ENCODE data around the gene VAMP1.

DNA sequence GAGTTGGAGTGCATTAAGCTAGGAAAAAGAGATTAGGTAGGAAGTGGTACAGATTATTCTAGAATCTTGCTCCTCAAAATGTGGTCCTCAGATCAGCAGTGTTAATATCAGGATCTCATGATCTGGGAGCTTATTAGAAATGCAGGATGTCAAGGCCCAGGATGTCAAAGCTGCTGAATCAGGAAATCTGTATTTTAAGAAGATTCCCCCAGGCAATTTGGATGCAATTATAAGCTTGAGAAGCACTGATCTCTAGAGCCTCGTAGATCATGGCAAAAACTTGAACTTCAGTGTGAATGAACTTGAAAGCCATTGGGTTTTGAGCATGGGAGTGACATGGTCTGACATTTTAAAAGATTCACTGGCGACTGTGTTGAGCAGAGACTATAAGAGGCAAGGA lies 30.0 kb upstream of the VAMP1 start:
- no peak for TF ChIP-seq CTCF (IDR thresholded peaks at IDR 0.05; ENCODE audit: low read depth, low read length)
- no peak for TF ChIP-seq MYC (IDR thresholded peaks at IDR 0.05; ENCODE audit: low read depth, low read length)
- TF ChIP-seq POLR2A (IDR thresholded peaks at IDR 0.05; ENCODE audit: extremely low read depth, insufficient read length), result no peak
